ENCODE data around the gene ACSM2A. TPM values are rescaled to one million over a fixed set of nuclear protein-coding genes. Genes with fewer than 3 reads are reported as not detected.
"Not testable (repeated sequence)": the region's sequence is repeated elsewhere in the genome, so short reads cannot be mapped to it uniquely, and the experiment has no call there.

Gene ACSM2A
- total and polyA plus RNA-seq, 10 of the 15 experiments (the other 5 are each of a cell fraction or from before 2014, with no cell fraction given) = not detected

GRCh38 chr16:20468954-20469353, 17.6 kb downstream of the ACSM2A start:
- H3K79me2 ChIP-seq (ENCODE audit: control insufficient read depth, insufficient read depth, low read length); ATAC-seq; H3K27ac ChIP-seq (ENCODE audit: control insufficient read depth, insufficient read depth); CTCF ChIA-PET; DNase-seq (ENCODE audit: low read depth, low spot score); H3K4me1 ChIP-seq (ENCODE audit: control insufficient read depth, insufficient read depth, low read length); POLR2A ChIA-PET; H3K27me3 ChIP-seq (replicated peaks in 1 of 2; ENCODE audit: control insufficient read depth in 2 of 2, insufficient read depth in 2 of 2, low read length in 1 of 2); intact Hi-C loops (cut with micrococcal nuclease; ENCODE audit: unreplicated experiment); H4K20me1 ChIP-seq (ENCODE audit: control insufficient read depth, insufficient read depth); BruUV-seq (replicated peaks); in situ Hi-C loops (cut with MboI); H3K9ac ChIP-seq (ENCODE audit: control insufficient read depth, insufficient read depth, low read length); RAD21 ChIA-PET (ENCODE audit: unreplicated experiment); H3K36me3 ChIP-seq (ENCODE audit: control insufficient read depth in 2 of 2, insufficient read depth in 2 of 2, low read length in 1 of 2); H3K4me3 ChIP-seq; H3K9me3 ChIP-seq (replicated peaks; ENCODE audit: control insufficient read depth, insufficient read depth, low read length); H3K4me2 ChIP-seq (ENCODE audit: control insufficient read depth, insufficient read depth); FAIRE-seq; H2AFZ ChIP-seq (ENCODE audit: control insufficient read depth, low read depth, low read length); SMC1A ChIA-PET (ENCODE audit: uncharacterized antibody, unreplicated experiment): not testable (repeated sequence)
- TF ChIP-seq REST (IDR thresholded peaks at IDR 0.05; ENCODE audit: low read depth, low read length) = peak; percentile 36; the same call in 1 of the 2 replicates

DNA sequence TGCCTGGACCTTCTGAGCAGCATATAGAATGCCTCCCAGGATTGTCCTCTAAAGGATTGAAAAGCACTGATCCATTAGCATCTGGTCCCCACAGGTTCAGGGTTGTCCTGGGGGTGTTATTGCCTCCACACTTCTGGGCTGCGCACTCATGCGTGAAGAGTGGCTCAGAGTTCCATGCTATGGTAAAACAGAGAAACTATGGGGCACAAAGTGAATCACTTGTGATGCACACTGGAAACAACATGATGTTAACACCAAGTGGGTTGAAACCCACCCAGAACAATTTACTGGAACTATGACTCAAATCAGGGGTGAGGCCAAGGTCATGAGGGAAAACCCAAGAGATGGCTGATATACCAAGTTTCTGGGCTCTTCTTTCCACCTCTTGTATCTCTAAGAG, 18.6 kb downstream of the ACSM2A start:
- SMC1A ChIA-PET (ENCODE audit: uncharacterized antibody, unreplicated experiment); H3K4me1 ChIP-seq (ENCODE audit: control insufficient read depth, insufficient read depth, low read length); RAD21 ChIA-PET (ENCODE audit: unreplicated experiment); POLR2A ChIA-PET; H4K20me1 ChIP-seq (ENCODE audit: control insufficient read depth, insufficient read depth); DNase-seq (ENCODE audit: low read depth, low spot score); BruUV-seq (replicated peaks); H3K9ac ChIP-seq (ENCODE audit: control insufficient read depth, insufficient read depth, low read length); H3K27ac ChIP-seq (ENCODE audit: control insufficient read depth, insufficient read depth); H3K9me3 ChIP-seq (replicated peaks; ENCODE audit: control insufficient read depth, insufficient read depth, low read length); H3K79me2 ChIP-seq (ENCODE audit: control insufficient read depth, insufficient read depth, low read length); in situ Hi-C loops (cut with MboI); H3K4me3 ChIP-seq; H3K4me2 ChIP-seq (ENCODE audit: control insufficient read depth, insufficient read depth); H3K36me3 ChIP-seq (ENCODE audit: control insufficient read depth in 2 of 2, insufficient read depth in 2 of 2, low read length in 1 of 2); intact Hi-C loops (cut with micrococcal nuclease; ENCODE audit: unreplicated experiment); H3K27me3 ChIP-seq (replicated peaks in 1 of 2; ENCODE audit: control insufficient read depth in 2 of 2, insufficient read depth in 2 of 2, low read length in 1 of 2); H2AFZ ChIP-seq (ENCODE audit: control insufficient read depth, low read depth, low read length); ATAC-seq; FAIRE-seq; CTCF ChIA-PET: not testable (repeated sequence)
- WGBS (ENCODE audit: insufficient coverage, insufficient replicate concordance, low lambda C conversion rate, missing lambda C conversion rate) = 29% methylated on average over 2 of the region's 2 CpGs

GRCh38 chr16:20470732-20471131, 19.4 kb downstream of the ACSM2A start:
- H3K9ac ChIP-seq (ENCODE audit: control insufficient read depth, insufficient read depth, low read length); ATAC-seq; in situ Hi-C loops (cut with MboI); DNase-seq (ENCODE audit: low read depth, low spot score); H3K36me3 ChIP-seq (ENCODE audit: control insufficient read depth in 2 of 2, insufficient read depth in 2 of 2, low read length in 1 of 2); H4K20me1 ChIP-seq (ENCODE audit: control insufficient read depth, insufficient read depth); SMC1A ChIA-PET (ENCODE audit: uncharacterized antibody, unreplicated experiment); H3K9me3 ChIP-seq (replicated peaks; ENCODE audit: control insufficient read depth, insufficient read depth, low read length); H2AFZ ChIP-seq (ENCODE audit: control insufficient read depth, low read depth, low read length); FAIRE-seq; BruUV-seq (replicated peaks); H3K27ac ChIP-seq (ENCODE audit: control insufficient read depth, insufficient read depth); H3K27me3 ChIP-seq (replicated peaks in 1 of 2; ENCODE audit: control insufficient read depth in 2 of 2, insufficient read depth in 2 of 2, low read length in 1 of 2); POLR2A ChIA-PET; intact Hi-C loops (cut with micrococcal nuclease; ENCODE audit: unreplicated experiment); H3K4me3 ChIP-seq; RAD21 ChIA-PET (ENCODE audit: unreplicated experiment); CTCF ChIA-PET; H3K4me2 ChIP-seq (ENCODE audit: control insufficient read depth, insufficient read depth); H3K79me2 ChIP-seq (ENCODE audit: control insufficient read depth, insufficient read depth, low read length); H3K4me1 ChIP-seq (ENCODE audit: control insufficient read depth, insufficient read depth, low read length): not testable (repeated sequence)
- WGBS (ENCODE audit: insufficient coverage, insufficient replicate concordance, low lambda C conversion rate, missing lambda C conversion rate) = 0% methylated on average over 1 of the region's 1 CpG

Data from GM12878 (cell line).